ENCODE data around the gene FOXL1. TPM values are rescaled to one million over a fixed set of nuclear protein-coding genes. Genes with fewer than 3 reads are reported as not detected.

Gene FOXL1
- total and polyA plus RNA-seq, 2 of the 13 experiments (the other 11 are each of a cell fraction or from before 2014, with no cell fraction given), result not detected

- TF ChIP-seq ZNF850 (CRISPR knock-in tag; conservative IDR thresholded peaks at IDR 0.05) (peak; percentile 17; the same call in 1 of the 2 replicates), MYPOP (CRISPR knock-in tag; IDR thresholded peaks at IDR 0.05) (no peak), HNF4A (CRISPR knock-in tag; IDR thresholded peaks at IDR 0.05) (no peak), ZKSCAN1 (IDR thresholded peaks at IDR 0.05; ENCODE audit: low read length) (no peak), GRHL1 (CRISPR knock-in tag; conservative IDR thresholded peaks at IDR 0.05) (no peak), TRIM22 (IDR thresholded peaks at IDR 0.05) (no peak), TERF1 (CRISPR knock-in tag; IDR thresholded peaks at IDR 0.05) (no peak), POLR2A (IDR thresholded peaks at IDR 0.05; ENCODE audit: insufficient read depth in 1 of 2, low read depth in 2 of 2, low read length in 2 of 2) (no peak), TFDP1 (CRISPR knock-in tag; IDR thresholded peaks at IDR 0.05; ENCODE audit: borderline replicate concordance) (no peak), CSRNP2 (CRISPR knock-in tag; conservative IDR thresholded peaks at IDR 0.05; ENCODE audit: low read depth) (no peak), ZNF549 (CRISPR knock-in tag; IDR thresholded peaks at IDR 0.05) (no peak), E2F1 (CRISPR knock-in tag; IDR thresholded peaks at IDR 0.05) (no peak), ZNF205 (CRISPR knock-in tag; IDR thresholded peaks at IDR 0.05) (no peak), ZNF749 (CRISPR knock-in tag; IDR thresholded peaks at IDR 0.05; ENCODE audit: borderline replicate concordance) (no peak), ZNF329 (CRISPR knock-in tag; IDR thresholded peaks at IDR 0.05; ENCODE audit: low read depth) (no peak), TRAFD1 (CRISPR knock-in tag; IDR thresholded peaks at IDR 0.05; ENCODE audit: borderline replicate concordance) (peak; percentile 5; the same call in 1 of the 2 replicates), EED (CRISPR knock-in tag; IDR thresholded peaks at IDR 0.05) (0 out of 2 replicates have a peak, but pooled peaks have one; percentile 6)
Observed at GRCh38 chr16:86555704-86556075, 22.7 kb upstream of the FOXL1 start (continued).
